Peyer's patch (tissue), 4 donors: ENCODE measurements around the gene BAG5.

Experiments used
- CTCF ChIP-seq, 6 experiments: fragments of 450-650 bp in 4 of 6; fragments of 200-600 bp in 2 of 6; sonication (generic) in 1 of 6; IDR thresholded peaks; one replicate each; pipeline ENCODE4 v1.5.1; 2017 to 2019; ENCODE audit warnings: antibody characterized with exemption in 6 of 6, mild to moderate bottlenecking in 3 of 6, moderate library complexity in 1 of 6
- POLR2A ChIP-seq, 2 donors: fragments of 450-650 bp; IDR thresholded peaks; one replicate each; pipeline ENCODE4 v1.5.1; 2017; ENCODE audit warnings: antibody characterized with exemption in 2 of 2, mild to moderate bottlenecking in 2 of 2, moderate library complexity in 2 of 2

- no peak for TF ChIP-seq CTCF (IDR thresholded peaks at IDR 0.05)
- TF ChIP-seq POLR2A (IDR thresholded peaks at IDR 0.05): no peak
Observed at GRCh38 chr14:103545915-103546651, 16.4 kb downstream of the BAG5 start.
